Aorta (tissue), 5 donors: ENCODE results near the gene RTEL1. TPM values are rescaled to one million over a fixed set of nuclear protein-coding genes. Genes with fewer than 3 reads are reported as not detected.
A peak's percentile ranks its signal among the peaks of the same experiment; 100 is the strongest.
"Not testable (repeated sequence)": the region's sequence is repeated elsewhere in the genome, so short reads cannot be mapped to it uniquely, and the experiment has no call there.

Experiments
- ATAC-seq: fragments of 200-7000 bp; cut with Tn5 transposase; one replicate; pipeline ENCODE4 v1.9.1; 2022; ENCODE audit warnings: moderate library complexity; ENCODE audit not compliant: low FRiP score
- DNase-seq, 2 donors: peaks; one replicate each; pipeline ENCODE4 v3.0.0-alpha.2; 2020
- H3K27ac ChIP-seq, 2 donors: one replicate each; pipeline ENCODE4 v1.5.1; 2013; ENCODE audit warnings: low read length in 2 of 2, mild to moderate bottlenecking in 2 of 2, moderate library complexity in 2 of 2, control low read depth in 1 of 2, inconsistent platforms in 1 of 2, low read depth in 1 of 2
- H3K27me3 ChIP-seq, 2 donors: one replicate each; pipeline ENCODE4 v1.6.1; 2013; ENCODE audit warnings: control low read depth in 1 of 2, low read length in 1 of 2, mild to moderate bottlenecking in 1 of 2, moderate library complexity in 1 of 2; ENCODE audit not compliant: insufficient read depth in 2 of 2, control insufficient read depth in 1 of 2
- H3K36me3 ChIP-seq, 2 donors: one replicate each; pipeline ENCODE4 v1.6.1; 2013; ENCODE audit warnings: control low read depth in 1 of 2, low read length in 1 of 2, mild to moderate bottlenecking in 1 of 2; ENCODE audit not compliant: insufficient read depth in 2 of 2, control insufficient read depth in 1 of 2
- H3K4me1 ChIP-seq, 2 donors: one replicate each; pipeline ENCODE4 v1.6.1; 2013; ENCODE audit warnings: low read length in 2 of 2, control low read depth in 1 of 2, mild to moderate bottlenecking in 1 of 2, moderate library complexity in 1 of 2; ENCODE audit not compliant: insufficient read depth in 2 of 2, control insufficient read depth in 1 of 2
- H3K4me3 ChIP-seq, 2 donors: one replicate each; pipeline ENCODE4 v1.5.1; 2013; ENCODE audit warnings: low read length in 2 of 2, control low read depth in 1 of 2, mild to moderate bottlenecking in 1 of 2
- H3K9me3 ChIP-seq: one replicate; pipeline ENCODE4 v1.6.1; 2013; ENCODE audit warnings: mild to moderate bottlenecking, low read length; ENCODE audit not compliant: control insufficient read depth
- WGBS, 2 donors: extraction: QIAGEN DNeasy Blood & Tissue Kit; methylation state at CpG; one replicate each; pipeline ENCODE4 v1.1.7; 2013; 5-methylcytosine and 5-hydroxymethylcytosine counted together
- intact Hi-C, 2 donors: fragments of 100-400 bp; cut with DNase I; formaldehyde crosslinking; loops; one replicate each; pipeline versions ENCODE4 v1.14.2 to v1.15.0; 2022
- polyA plus RNA-seq, 2 donors: library from polyadenylated mRNA; stranded (reverse); fragments of 200-250 nt; gene quantifications; one replicate each; pipeline ENCODE4 v1.2.3, GENCODE V29; 2013
- total RNA-seq, 2 donors: library from RNA; stranded (reverse); fragmentation: NEBNext Ultra II Directional; extraction: Animal tissue kit (Norgen Biotek cat#: 25700); gene quantifications; one replicate each; pipeline ENCODE4 v1.2.1, GENCODE V29; 2021
- donor health status: healthy with polysubstance abuse.
- donor health status: Bipolar disorder and iron deficiency.
- donor health status: DM: no; HTN: no; CAD: no.
- donor health status: DM: no; HTN: no; CAD: no.
- donor health status: DM: yes; HTN: yes; CAD: no.

The RTEL1 gene
- total and polyA plus RNA-seq, 4 donors, result 6.8 to 114 (median 39.3) TPM

- no peak for ATAC-seq
- 91% methylated on average over 10 of the region's 10 CpGs for WGBS, 2 donors
- intact Hi-C loops, result no loop called here
These were observed 14.6 kb upstream of the RTEL1 start for GRCh38 chr20:63643499-63643898.

GRCh38 chr20:63643946-63644345 is 14.2 kb upstream of the RTEL1 start:
- Histone ChIP-seq H3K9me3 (no peaks in the 10 kb centered on the region), H3K27ac (no peak overlapping the region), H3K4me3 (no peak overlapping the region), H3K4me1 (no peaks in the 10 kb centered on the region), H3K36me3 (no peaks in the 10 kb centered on the region), H3K27me3 (no peaks in the 10 kb centered on the region)
- 93 to 95% methylated on average over 15 of the region's 15 CpGs for WGBS, 2 donors
- no peak for DNase-seq
- intact Hi-C loops, result no loop called here
- ATAC-seq, result no peak

More at GRCh38 chr20:63643499-63643898, 14.6 kb upstream of the RTEL1 start:
- Histone ChIP-seq H3K36me3 (no peaks in the 10 kb centered on the region), H3K27ac (no peak overlapping the region), H3K4me3 (no peak overlapping the region), H3K4me1 (no peaks in the 10 kb centered on the region), H3K27me3 (no peaks in the 10 kb centered on the region), H3K9me3 (no peaks in the 10 kb centered on the region)
- DNase-seq, result no peak

- no peaks in the 10 kb centered on the region for H3K36me3 ChIP-seq
- no peak overlapping the region for H3K4me3 ChIP-seq
- DNase-seq, result no peak
- WGBS, 2 donors, result 86 to 88% methylated on average over 4 of the region's 4 CpGs
- no peaks in the 10 kb centered on the region for H3K9me3 ChIP-seq
- H3K27ac ChIP-seq, result no peak overlapping the region
- H3K27me3 ChIP-seq, result no peaks in the 10 kb centered on the region
- no peak for ATAC-seq
- intact Hi-C loops, result no loop called here
- no peaks in the 10 kb centered on the region for H3K4me1 ChIP-seq
These were observed 12.9 kb upstream of the RTEL1 start for GRCh38 chr20:63645218-63645617.

GRCh38 chr20:63648190-63648589 is 9.9 kb upstream of the RTEL1 start:
- no peaks in the 10 kb centered on the region for H3K36me3 ChIP-seq
- H3K4me1 ChIP-seq, result no peaks in the 10 kb centered on the region
- H3K4me3 ChIP-seq, result no peak overlapping the region
- no peaks in the 10 kb centered on the region for H3K9me3 ChIP-seq
- ATAC-seq (no peak), DNase-seq (no peak)
- H3K27ac ChIP-seq, result no peak overlapping the region
- WGBS, 2 donors, result 92 to 94% methylated on average over 6 of the region's 6 CpGs
- intact Hi-C loops, result no loop called here
- H3K27me3 ChIP-seq, result no peaks in the 10 kb centered on the region

GRCh38 chr20:63648895-63649589 is 9.1 kb upstream of the RTEL1 start:
- ATAC-seq (no peak), DNase-seq (no peak)
- no peak overlapping the region for H3K27ac ChIP-seq
- intact Hi-C loops, result no loop called here
- 86 to 90% methylated on average over 11 of the region's 11 CpGs for WGBS, 2 donors
- H3K9me3 ChIP-seq, result no peaks in the 10 kb centered on the region
- no peaks in the 10 kb centered on the region for H3K27me3 ChIP-seq
- no peaks in the 10 kb centered on the region for H3K36me3 ChIP-seq
- H3K4me1 ChIP-seq, result no peaks in the 10 kb centered on the region
- H3K4me3 ChIP-seq, result no peak overlapping the region

- DNase-seq, H3K27me3 ChIP-seq, H3K36me3 ChIP-seq, H3K4me3 ChIP-seq, H3K27ac ChIP-seq, H3K9me3 ChIP-seq, ATAC-seq, H3K4me1 ChIP-seq: not testable (repeated sequence)
- WGBS, 2 donors, result 93 to 94% methylated on average over 13 to 25 of the region's 25 CpGs
- intact Hi-C loops, result loop anchor here in 1 of 2 donors (10.0 kb wide), 1 partner anchor 116 kb away; the partner anchor contains the start of gene PTK6
These were observed 7.6 kb upstream of the RTEL1 start for GRCh38 chr20:63650486-63650885.

GRCh38 chr20:63651942-63652191 is 6.2 kb upstream of the RTEL1 start:
- Histone ChIP-seq H3K27me3 (no peaks in the 10 kb centered on the region), H3K27ac (no peak overlapping the region), H3K4me1 (no peaks in the 10 kb centered on the region), H3K36me3 (no peaks in the 10 kb centered on the region), H3K9me3 (no peaks in the 10 kb centered on the region), H3K4me3 (peak overlapping the region in 1 of 2 donors; percentile 40)
- no peak for DNase-seq
- ATAC-seq, result no peak
- 16 to 25% methylated on average over 11 of the region's 11 CpGs for WGBS, 2 donors
- intact Hi-C loops, result loop anchor here in 1 of 2 donors (10.0 kb wide), 1 partner anchor 117 kb away; the partner anchor contains the start of gene PTK6

GRCh38 chr20:63652192-63652980 is 5.7 kb upstream of the RTEL1 start:
- Histone ChIP-seq H3K27me3 (no peaks in the 10 kb centered on the region), H3K27ac (no peak overlapping the region), H3K4me1 (no peaks in the 10 kb centered on the region), H3K36me3 (no peaks in the 10 kb centered on the region), H3K4me3 (peak overlapping the region; percentile 11 to 40), H3K9me3 (no peaks in the 10 kb centered on the region)
- 0 to 1% methylated on average over 70 to 91 of the region's 91 CpGs for WGBS, 2 donors
- peak in 1 of 2 donors; percentile 79 for DNase-seq
- intact Hi-C loops, result loop anchor here in 1 of 2 donors (10.0 kb wide), 1 partner anchor 118 kb away; the partner anchor contains the start of gene PTK6
- peak; percentile 36 for ATAC-seq
